Stomach (tissue), 4 donors: ENCODE results near the gene SEMA5A.

Experiments
- CTCF ChIP-seq, 7 experiments: fragments of 450-650 bp in 4 of 7; fragments of 200-600 bp in 3 of 7; sonication (generic) in 3 of 7; IDR thresholded peaks; one replicate each; pipeline ENCODE4 v1.5.1; 2016 to 2019; ENCODE audit warnings: antibody characterized with exemption in 7 of 7, control low read depth in 2 of 7, mild to moderate bottlenecking in 1 of 7
- EP300 ChIP-seq: sonication (generic); formaldehyde crosslinking; IDR thresholded peaks from one replicate; pipeline ENCODE4 v1.6.1; 2017; ENCODE audit warnings: antibody characterized with exemption
- POLR2A ChIP-seq, 4 donors: fragments of 450-650 bp; IDR thresholded peaks; one replicate each; pipeline ENCODE4 v1.6.1; 2016; ENCODE audit warnings: antibody characterized with exemption in 4 of 4, control low read depth in 2 of 4, mild to moderate bottlenecking in 1 of 4, moderate library complexity in 1 of 4
- POLR2AphosphoS5 ChIP-seq, 3 donors: sonication (generic); formaldehyde crosslinking; IDR thresholded peaks; one replicate each; pipeline ENCODE4 v1.6.1; 2016; ENCODE audit warnings: antibody characterized with exemption in 3 of 3

GRCh38 chr5:9337928-9338595 is 207.8 kb downstream of the SEMA5A start:
- TF ChIP-seq POLR2AphosphoS5 (IDR thresholded peaks at IDR 0.05) (no peak), POLR2A (IDR thresholded peaks at IDR 0.05) (no peak), CTCF (IDR thresholded peaks at IDR 0.05) (no peak), EP300 (no peak)
